Smooth muscle cell (in vitro differentiated cells): ENCODE measurements around the gene CHD9. TPM values are rescaled to one million over a fixed set of nuclear protein-coding genes. Genes with fewer than 3 reads are reported as not detected.
"Not testable (repeated sequence)": the region's sequence is repeated elsewhere in the genome, so short reads cannot be mapped to it uniquely, and the experiment has no call there.

Experiments used
- DNase-seq: peaks from one replicate; lab custom pipeline; 2025; ENCODE audit not compliant: unreplicated experiment; lab: John Stamatoyannopoulos, UW
- H2AFZ ChIP-seq: fragments of 200-600 bp; sonication (generic); 2 replicates; pipeline ENCODE4 v1.6.0; 2016; ENCODE audit warnings: antibody characterized with exemption, low read depth, mild to moderate bottlenecking
- H3F3A ChIP-seq: fragments of 200-600 bp; sonication (generic); 2 replicates; pipeline ENCODE4 v1.6.0; 2017; ENCODE audit warnings: antibody characterized with exemption, low read depth
- H3K27ac ChIP-seq: fragments of 200-600 bp; sonication (generic); 2 replicates; pipeline ENCODE4 v1.5.1; 2016; ENCODE audit warnings: low read depth, mild to moderate bottlenecking
- H3K27me3 ChIP-seq: fragments of 200-600 bp; sonication (generic); 2 replicates; pipeline ENCODE4 v1.6.1; 2016; ENCODE audit warnings: low read depth, mild to moderate bottlenecking
- H3K36me3 ChIP-seq: fragments of 200-600 bp; sonication (generic); 2 replicates; pipeline ENCODE4 v1.5.1; 2016; ENCODE audit warnings: low read depth
- H3K4me1 ChIP-seq: fragments of 200-600 bp; sonication (generic); 2 replicates; pipeline ENCODE4 v1.5.1; 2016; ENCODE audit warnings: low read depth
- H3K4me2 ChIP-seq: fragments of 200-600 bp; sonication (generic); 2 replicates; pipeline ENCODE4 v1.6.0; 2016; ENCODE audit warnings: mild to moderate bottlenecking
- H3K4me3 ChIP-seq: fragments of 200-600 bp; sonication (generic); 2 replicates; pipeline ENCODE4 v1.5.1; 2016; ENCODE audit warnings: mild to moderate bottlenecking
- H3K79me2 ChIP-seq: fragments of 200-600 bp; sonication (generic); 2 replicates; pipeline ENCODE4 v1.6.0; 2016; ENCODE audit warnings: low read depth, mild to moderate bottlenecking
- H3K9ac ChIP-seq: fragments of 200-600 bp; sonication (generic); 2 replicates; pipeline ENCODE4 v1.6.0; 2016; ENCODE audit warnings: low read depth
- H3K9me3 ChIP-seq: fragments of 200-600 bp; sonication (generic); replicated peaks from 2 replicates; pipeline ENCODE4 v1.5.1; 2016; ENCODE audit warnings: low read depth
- H4K20me1 ChIP-seq: fragments of 200-600 bp; sonication (generic); 2 replicates; pipeline ENCODE4 v1.6.0; 2016; ENCODE audit warnings: low read depth
- CTCF ChIP-seq: fragments of 200-600 bp; sonication (generic); IDR thresholded peaks from 2 replicates; pipeline ENCODE4 v1.5.1; 2017; ENCODE audit warnings: borderline replicate concordance, mild to moderate bottlenecking, antibody characterized with exemption; ENCODE audit not compliant: insufficient read depth, poor library complexity, severe bottlenecking
- WGBS: methylation state at CpG from one replicate; pipeline ENCODE4 v1.1.7; 2016; ENCODE audit warnings: low lambda C conversion rate; 5-methylcytosine and 5-hydroxymethylcytosine counted together
- polyA plus RNA-seq: library from polyadenylated mRNA; unstranded; fragments of >200 nt; fragmentation: Nextera tagmentation; extraction: Ambion mirVana; gene quantifications from 2 replicates; pipeline ENCODE4 v1.2.1, GENCODE V29; 2016
- total RNA-seq: library from RNA; depleted of rRNA; stranded (reverse); fragments of >200 nt; gene quantifications from 2 replicates; pipeline ENCODE4 v1.2.3, GENCODE V29; 2014

Gene CHD9
- total and polyA plus RNA-seq, 2 experiments from 2014 or later, result 43.7 to 117 TPM

GRCh38 chr16:53320992-53321391 is 266.2 kb downstream of the CHD9 start:
- no peaks in the 10 kb centered on the region for H4K20me1 ChIP-seq
- no peaks in the 10 kb centered on the region for H3K79me2 ChIP-seq
- H3K9ac ChIP-seq, result no peak overlapping the region
- no peaks in the 10 kb centered on the region for H3K4me1 ChIP-seq
- no peak overlapping the region for H3K4me2 ChIP-seq
- no peaks in the 10 kb centered on the region for H3K27me3 ChIP-seq
- peaks cover 43% of the 10 kb centered on the region for H3K36me3 ChIP-seq
- DNase-seq, result no peak
- no peak overlapping the region for H2AFZ ChIP-seq
- H3K27ac ChIP-seq, result no peak overlapping the region
- no peak overlapping the region for H3K4me3 ChIP-seq
- no peak for TF ChIP-seq CTCF
- 97% methylated on average over 2 of the region's 2 CpGs for WGBS
- peaks cover 4% of the 10 kb centered on the region for H3F3A ChIP-seq
- H3K9me3 ChIP-seq, result no peaks in the 10 kb centered on the region

- Histone ChIP-seq H3K4me1 (no peaks in the 10 kb centered on the region), H4K20me1 (no peaks in the 10 kb centered on the region), H3K4me2 (no peak overlapping the region), H3F3A (peaks cover 4% of the 10 kb centered on the region), H3K27me3 (no peaks in the 10 kb centered on the region), H3K9ac (no peak overlapping the region), H3K27ac (no peak overlapping the region), H2AFZ (no peak overlapping the region), H3K4me3 (no peak overlapping the region), H3K79me2 (no peaks in the 10 kb centered on the region), H3K9me3 (no peaks in the 10 kb centered on the region), H3K36me3 (peaks cover 31% of the 10 kb centered on the region)
- no peak for DNase-seq
- TF ChIP-seq CTCF, result no peak
- WGBS, result 96% methylated on average over 5 of the region's 5 CpGs
Measured at GRCh38 chr16:53323924-53324323, 269.1 kb downstream of the CHD9 start.

- H3K4me3 ChIP-seq, H3K79me2 ChIP-seq, H3K4me2 ChIP-seq, H3K9ac ChIP-seq, DNase-seq, H2AFZ ChIP-seq, H3K27me3 ChIP-seq, H3F3A ChIP-seq, H3K9me3 ChIP-seq, H3K4me1 ChIP-seq, H3K36me3 ChIP-seq, H4K20me1 ChIP-seq, H3K27ac ChIP-seq: not testable (repeated sequence)
- 98% methylated on average over 3 of the region's 3 CpGs for WGBS
Measured at GRCh38 chr16:53330991-53331390, 276.2 kb downstream of the CHD9 start.

GRCh38 chr16:53334581-53334980 is 279.8 kb downstream of the CHD9 start:
- TF ChIP-seq CTCF, result no peak
- Histone ChIP-seq H3K27ac (no peak overlapping the region), H3K9me3 (no peaks in the 10 kb centered on the region), H3K4me2 (no peak overlapping the region), H3K4me3 (no peak overlapping the region), H3K9ac (no peak overlapping the region), H3K79me2 (no peaks in the 10 kb centered on the region), H3K36me3 (no peaks in the 10 kb centered on the region), H3K4me1 (no peaks in the 10 kb centered on the region), H3K27me3 (no peaks in the 10 kb centered on the region), H4K20me1 (no peaks in the 10 kb centered on the region), H3F3A (no peaks in the 10 kb centered on the region), H2AFZ (no peak overlapping the region)
- WGBS, result 88% methylated on average over 4 of the region's 4 CpGs
- DNase-seq, result no peak
